Endothelial cell of umbilical vein (primary cell): ENCODE measurements around the gene RDX. TPM values are rescaled to one million over a fixed set of nuclear protein-coding genes. Genes with fewer than 3 reads are reported as not detected.

Source experiments
- BruUV-seq: library from RNA; stranded (reverse); fragments of 400-500 nt; replicated peaks from 2 replicates; lab custom pipeline; 2021; lab: Mats Ljungman, UMichigan
- CTCF ChIA-PET: fragments of 300-600, 350-600 bp; sonication (Branson Sonifier 250); formaldehyde crosslinking; loops from one replicate; lab custom pipeline; 2021; ENCODE audit warnings: antibody characterized with exemption, inconsistent platforms; lab: Charles Lee
- POLR2A ChIA-PET: fragments of 300-600, 350-600 bp; sonication (Branson Sonifier 250); formaldehyde crosslinking; loops from one replicate; lab custom pipeline; 2021; ENCODE audit warnings: antibody characterized with exemption, inconsistent platforms; lab: Charles Lee
- DNase-seq: peaks from one replicate; pipeline ENCODE4 v3.0.0-alpha.2; 2011; ENCODE audit warnings: low read depth, low spot score
- FAIRE-seq: peaks from 2 replicates; lab custom pipeline; 2011; peaks lifted over from hg19 to GRCh38; lab: Jason Lieb, UNC
- H2AFZ ChIP-seq: 2 replicates; pipeline ENCODE4 v1.6.0; 2012; ENCODE audit warnings: low read depth, low read length, control low read depth, inconsistent platforms
- H3K27ac ChIP-seq: 2 replicates; pipeline ENCODE4 v1.5.1; 2011; ENCODE audit warnings: low read depth, mild to moderate bottlenecking, control low read depth, low read length, moderate library complexity; ENCODE audit not compliant: insufficient read depth
- H3K27me3 ChIP-seq, 2 experiments: 2 replicates each; pipeline versions ENCODE4 v1.6.0 to v1.6.1; 2011; ENCODE audit warnings: low read length in 2 of 2, mixed read lengths in 1 of 2; ENCODE audit not compliant: control insufficient read depth in 2 of 2, insufficient read depth in 2 of 2
- H3K36me3 ChIP-seq, 2 experiments: 2 replicates in 1 of 2; 3 replicates in 1 of 2; pipeline ENCODE4 v1.5.1; 2011; ENCODE audit warnings: low read length in 2 of 2, mild to moderate bottlenecking in 1 of 2, moderate library complexity in 1 of 2; ENCODE audit not compliant: control insufficient read depth in 2 of 2, insufficient read depth in 2 of 2; ENCODE audit errors: extremely low read depth in 1 of 2
- H3K4me1 ChIP-seq: 3 replicates; pipeline ENCODE4 v1.5.1; 2011; ENCODE audit warnings: mild to moderate bottlenecking, low read length; ENCODE audit not compliant: control insufficient read depth, insufficient read depth; ENCODE audit errors: extremely low read depth
- H3K4me2 ChIP-seq: 2 replicates; pipeline ENCODE4 v1.6.1; 2011; ENCODE audit warnings: low read length, control low read depth, mixed read lengths; ENCODE audit not compliant: insufficient read depth
- H3K4me3 ChIP-seq, 3 experiments: fragments of 200-600 bp in 1 of 3; sonication (generic), shearing (Covaris generic) in 1 of 3; replicated peaks in 1 of 3; 2 replicates each; pipeline ENCODE4 v1.5.1; 2011 to 2016; ENCODE audit warnings: control low read depth in 3 of 3, low read length in 3 of 3, mild to moderate bottlenecking in 2 of 3, inconsistent platforms in 1 of 3, low read depth in 1 of 3, moderate library complexity in 1 of 3; ENCODE audit not compliant: insufficient read depth in 1 of 3
- H3K79me2 ChIP-seq: 2 replicates; pipeline ENCODE4 v1.6.0; 2012; ENCODE audit warnings: low read length, inconsistent platforms; ENCODE audit not compliant: control insufficient read depth, insufficient read depth
- H3K9ac ChIP-seq: replicated peaks from 2 replicates; pipeline ENCODE3; 2011; ENCODE audit warnings: low read length, control low read depth; ENCODE audit not compliant: insufficient read depth; ENCODE audit errors: extremely low read depth
- H3K9me1 ChIP-seq: replicated peaks from 3 replicates; pipeline ENCODE4 v1.6.0; 2011; ENCODE audit warnings: mild to moderate bottlenecking, low read length; ENCODE audit not compliant: control insufficient read depth, insufficient read depth; ENCODE audit errors: extremely low read depth
- H3K9me3 ChIP-seq: replicated peaks from 2 replicates; pipeline ENCODE4 v1.5.1; 2012; ENCODE audit warnings: low read length, inconsistent platforms; ENCODE audit not compliant: control insufficient read depth, insufficient read depth
- H4K20me1 ChIP-seq: replicated peaks from 2 replicates; pipeline ENCODE3; 2011; ENCODE audit warnings: mild to moderate bottlenecking, low read length; ENCODE audit not compliant: control insufficient read depth, insufficient read depth; ENCODE audit errors: extremely low read depth
- CTCF ChIP-seq, 2 donors: IDR thresholded peaks; 1 replicate in 1 of 2; 2 replicates in 1 of 2; pipeline ENCODE4 v1.5.1; 2011; ENCODE audit warnings: low read length in 2 of 2, mild to moderate bottlenecking in 2 of 2, moderate library complexity in 2 of 2, control low read depth in 1 of 2, inconsistent platforms in 1 of 2, low read depth in 1 of 2; ENCODE audit not compliant: insufficient read depth in 1 of 2; ENCODE audit errors: extremely low read depth in 1 of 2
- EZH2 ChIP-seq: IDR thresholded peaks from 2 replicates; pipeline ENCODE4 v1.6.1; 2012; ENCODE audit warnings: borderline replicate concordance, low read depth, mild to moderate bottlenecking, moderate library complexity, low read length, inconsistent platforms; ENCODE audit not compliant: severe bottlenecking
- FOS ChIP-seq: IDR thresholded peaks from 2 replicates; pipeline ENCODE4 v1.6.1; 2011; ENCODE audit warnings: mild to moderate bottlenecking, low read length, moderate library complexity, borderline replicate concordance; ENCODE audit not compliant: insufficient read depth
- GATA2 ChIP-seq: IDR thresholded peaks from 2 replicates; pipeline ENCODE4 v1.7.0; 2011; ENCODE audit warnings: low read depth, mild to moderate bottlenecking, moderate library complexity, mixed read lengths, low read length; ENCODE audit not compliant: insufficient read length, insufficient read depth
- JUN ChIP-seq: IDR thresholded peaks from 2 replicates; pipeline ENCODE4 v1.6.1; 2011; ENCODE audit warnings: borderline replicate concordance, low read depth; ENCODE audit not compliant: insufficient read length, insufficient read depth
- MYC ChIP-seq: IDR thresholded peaks from one replicate; pipeline ENCODE4 v1.6.1; 2011; ENCODE audit warnings: mild to moderate bottlenecking, low read depth, low read length
- POLR2A ChIP-seq: IDR thresholded peaks from 2 replicates; pipeline ENCODE4 v1.6.1; 2012; ENCODE audit warnings: low read depth, mild to moderate bottlenecking, control low read depth, low read length
- POLR2AphosphoS5 ChIP-seq: IDR thresholded peaks from 2 replicates; pipeline ENCODE4 v1.6.1; 2012; ENCODE audit warnings: low read depth, mild to moderate bottlenecking, control low read depth, low read length, moderate library complexity; ENCODE audit not compliant: insufficient read depth
- dilution Hi-C: fragments of 300-500 bp; cut with MboI; formaldehyde crosslinking; loops from one replicate; pipeline ENCODE4 v1.15.0; 2019; ENCODE audit warnings: low sequenced_read_pairs; ENCODE audit not compliant: extremely low pct_ligation_motif_present
- intact Hi-C: fragments of 100-400 bp; cut with micrococcal nuclease; formaldehyde crosslinking; loops from one replicate; pipeline ENCODE4 v1.10.0; 2022
- polyA plus RNA-seq, 4 experiments: library from polyadenylated mRNA; depleted of rRNA in 3 of 4; stranded (reverse) in 3 of 4; unstranded in 1 of 4; fragments of >200 nt; gene quantifications; 2 replicates each; pipeline versions ENCODE4 v1.2.1 to v1.2.3, GENCODE V29; 2011 to 2012; ENCODE audit warnings: missing spikeins in 1 of 4
- total RNA-seq: library from RNA; stranded (reverse); gene quantifications from 2 replicates; pipeline ENCODE4 v1.2.3, GENCODE V29; 2021
- TF ChIP-seq, protein P1 (sequence below): IDR thresholded peaks from 2 replicates; pipeline ENCODE4 v1.6.1; 2011; ENCODE audit not compliant: insufficient read depth, insufficient read length

RDX gene
- total and polyA plus RNA-seq, 2 donors (not counting 3 experiments of a cell fraction or from before 2014, with no cell fraction given), result 47.9 to 280 TPM

- POLR2A ChIA-PET, result no interaction called here
These were observed 66.0 kb downstream of the RDX start for GRCh38 chr11:110230377-110230776.

More at GRCh38 chr11:110230377-110230776, 66.0 kb downstream of the RDX start:
- no peak overlapping the region for H2AFZ ChIP-seq
- no TSS peak for BruUV-seq
- H3K9ac ChIP-seq, result no peak overlapping the region
- no peak overlapping the region for H3K27ac ChIP-seq
- no peaks in the 10 kb centered on the region for H3K27me3 ChIP-seq
- peaks cover 2% of the 10 kb centered on the region for H3K79me2 ChIP-seq
- H3K4me1 ChIP-seq, result peaks cover 12% of the 10 kb centered on the region
- no peaks in the 10 kb centered on the region for H4K20me1 ChIP-seq
- no peak overlapping the region for H3K4me2 ChIP-seq
- no peak for TF ChIP-seq EZH2
- TF ChIP-seq, protein P1, sequence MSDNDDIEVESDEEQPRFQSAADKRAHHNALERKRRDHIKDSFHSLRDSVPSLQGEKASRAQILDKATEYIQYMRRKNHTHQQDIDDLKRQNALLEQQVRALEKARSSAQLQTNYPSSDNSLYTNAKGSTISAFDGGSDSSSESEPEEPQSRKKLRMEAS, result no peak
- TF ChIP-seq GATA2, result no peak
- TF ChIP-seq POLR2AphosphoS5, result no peak
- no peak for TF ChIP-seq JUN
- no peak for TF ChIP-seq POLR2A
- TF ChIP-seq FOS, result no peak
- TF ChIP-seq MYC, result no peak
- no peak for TF ChIP-seq CTCF (IDR thresholded peaks at IDR 0.05; ENCODE audit: extremely low read depth in 1 of 2, insufficient read depth in 1 of 2, low read depth in 1 of 2, low read length in 2 of 2)
- peaks cover 7 to 49% of the 10 kb centered on the region in 2 experiments for H3K36me3 ChIP-seq
- CTCF ChIA-PET, result interaction anchor here (0.6 to 1.9 kb wide), 3 partner anchors 29 to 148 kb away, joined by 3 to 6 read pairs (median 5); no protein-coding TSS in a partner anchor
- no peak overlapping the region for H3K4me3 ChIP-seq
- H3K9me1 ChIP-seq, result no peaks in the 10 kb centered on the region
- intact Hi-C loops (no loop called here), dilution Hi-C loops (no loop called here)
- FAIRE-seq (no peak), DNase-seq (no peak)
- no peaks in the 10 kb centered on the region for H3K9me3 ChIP-seq
